ENCODE measurements around the gene CHST11. TPM values are rescaled to one million over a fixed set of nuclear protein-coding genes. Genes with fewer than 3 reads are reported as not detected.

The CHST11 gene
- total and polyA plus RNA-seq, 2 of the 4 experiments (the other 2 are of a cell fraction), result 1.4 to 2.7 TPM

DNA sequence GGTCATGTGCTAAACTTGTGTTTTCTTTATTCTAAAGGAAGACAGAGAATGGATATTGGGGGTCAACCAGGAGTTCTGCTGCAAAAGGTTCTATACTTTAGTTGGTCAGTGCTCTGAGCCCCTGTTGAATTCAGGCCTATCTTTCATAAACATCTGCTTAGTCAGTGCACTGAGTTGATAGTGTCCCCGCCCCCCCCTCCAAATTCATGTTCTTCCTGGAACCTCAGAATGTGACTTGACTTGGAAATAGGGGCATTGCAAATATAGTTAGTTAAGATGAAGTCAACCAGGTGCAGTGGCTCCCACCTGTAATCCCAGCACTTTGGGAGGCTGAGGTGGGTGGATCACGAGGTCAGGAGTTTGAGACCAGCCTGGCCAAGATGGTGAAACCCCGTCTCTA, 23.3 kb downstream of the CHST11 start:
- Histone ChIP-seq H3K4ac (ENCODE audit: low read depth, low read length) (no peak overlapping the region), H3K14ac (replicated peaks; ENCODE audit: low read depth, low read length) (no peak overlapping the region), H4K20me1 (ENCODE audit: insufficient read depth, low read length) (no peaks in the 10 kb centered on the region), H4K91ac (ENCODE audit: insufficient read depth, low read depth, low read length) (no peak overlapping the region), H3K9ac (ENCODE audit: low read depth, low read length) (no peak overlapping the region), H3K4me2 (ENCODE audit: low read depth, low read length) (no peak overlapping the region), H3K56ac (ENCODE audit: extremely low read depth, insufficient read depth, low read length) (no peak overlapping the region), H3K4me1 (ENCODE audit: control insufficient read depth, insufficient read depth, low read length) (0 out of 2 replicates have a peak, but pooled peaks cover 2% of the 10 kb centered on the region), H3K9me3 (ENCODE audit: control insufficient read depth, insufficient read depth, low read length) (peaks cover 8% of the 10 kb centered on the region), H2AFZ (replicated peaks; ENCODE audit: low read length, poor library complexity) (no peak overlapping the region), H3K9me1 (ENCODE audit: insufficient read depth, low read length) (peaks cover 5% of the 10 kb centered on the region; the same call in 1 of the 2 replicates), H3K27ac (ENCODE audit: insufficient read depth, low read length) (no peak overlapping the region), H2BK5ac (ENCODE audit: low read depth, low read length, poor library complexity, severe bottlenecking) (no peak overlapping the region), H2BK120ac (ENCODE audit: low read depth, low read length) (no peak overlapping the region), H2AK5ac (ENCODE audit: low read depth, low read length) (no peak overlapping the region), H4K5ac (ENCODE audit: low read depth, low read length) (no peak overlapping the region), H3K36me3 (ENCODE audit: control insufficient read depth, insufficient read depth, low read length) (no peaks in the 10 kb centered on the region), H3K79me1 (ENCODE audit: low read depth in 1 of 2, low read length in 2 of 2) (no peaks in the 10 kb centered on the region), H2BK15ac (ENCODE audit: low read depth, low read length) (no peak overlapping the region), H4K8ac (ENCODE audit: low read depth in 2 of 2, low read length in 2 of 2) (no peak overlapping the region), H3K27me3 (ENCODE audit: control insufficient read depth, insufficient read depth, low read length) (no peaks in the 10 kb centered on the region), H3K18ac (ENCODE audit: low read depth, low read length) (no peak overlapping the region), H2AK9ac (replicated peaks; ENCODE audit: low read depth, low read length, poor library complexity) (no peak overlapping the region), H2BK20ac (ENCODE audit: low read depth, low read length) (no peak overlapping the region), H3K23ac (ENCODE audit: low read depth, low read length) (no peak overlapping the region), H3K4me3 (ENCODE audit: insufficient read depth, low read depth, low read length) (no peak overlapping the region)
- in situ Hi-C loops (cut with MboI; ENCODE audit: low sequenced_read_pairs) (no loop called here), intact Hi-C loops (cut with micrococcal nuclease) (no loop called here), dilution Hi-C loops (cut with HindIII; ENCODE audit: low sequenced_read_pairs, unreplicated experiment) (no loop called here)
- ChIA-PET POLR2A (ENCODE audit: unreplicated experiment) (no interaction called here), CTCF (no interaction called here)
- BruUV-seq (replicated peaks), result no TSS peak
- TF ChIP-seq NFE2L2 (IDR thresholded peaks at IDR 0.05; ENCODE audit: low read depth, low read length) (no peak), MAZ (IDR thresholded peaks at IDR 0.05; ENCODE audit: borderline replicate concordance, low read depth, low read length) (no peak), CEBPB (IDR thresholded peaks at IDR 0.05; ENCODE audit: low read depth, low read length) (no peak), BHLHE40 (IDR thresholded peaks at IDR 0.05; ENCODE audit: low read depth, low read length) (no peak), MXI1 (IDR thresholded peaks at IDR 0.05; ENCODE audit: borderline replicate concordance, low read depth, low read length) (no peak), RCOR1 (IDR thresholded peaks at IDR 0.05; ENCODE audit: insufficient replicate concordance, low read length) (no peak), MAFK (IDR thresholded peaks at IDR 0.05; ENCODE audit: low read depth, low read length) (no peak), SMC3 (IDR thresholded peaks at IDR 0.05; ENCODE audit: low read depth, low read length) (no peak)
- TF ChIP-seq, protein P1, sequence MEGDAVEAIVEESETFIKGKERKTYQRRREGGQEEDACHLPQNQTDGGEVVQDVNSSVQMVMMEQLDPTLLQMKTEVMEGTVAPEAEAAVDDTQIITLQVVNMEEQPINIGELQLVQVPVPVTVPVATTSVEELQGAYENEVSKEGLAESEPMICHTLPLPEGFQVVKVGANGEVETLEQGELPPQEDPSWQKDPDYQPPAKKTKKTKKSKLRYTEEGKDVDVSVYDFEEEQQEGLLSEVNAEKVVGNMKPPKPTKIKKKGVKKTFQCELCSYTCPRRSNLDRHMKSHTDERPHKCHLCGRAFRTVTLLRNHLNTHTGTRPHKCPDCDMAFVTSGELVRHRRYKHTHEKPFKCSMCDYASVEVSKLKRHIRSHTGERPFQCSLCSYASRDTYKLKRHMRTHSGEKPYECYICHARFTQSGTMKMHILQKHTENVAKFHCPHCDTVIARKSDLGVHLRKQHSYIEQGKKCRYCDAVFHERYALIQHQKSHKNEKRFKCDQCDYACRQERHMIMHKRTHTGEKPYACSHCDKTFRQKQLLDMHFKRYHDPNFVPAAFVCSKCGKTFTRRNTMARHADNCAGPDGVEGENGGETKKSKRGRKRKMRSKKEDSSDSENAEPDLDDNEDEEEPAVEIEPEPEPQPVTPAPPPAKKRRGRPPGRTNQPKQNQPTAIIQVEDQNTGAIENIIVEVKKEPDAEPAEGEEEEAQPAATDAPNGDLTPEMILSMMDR (conservative IDR thresholded peaks at IDR 0.05; ENCODE audit: low read depth, low read length), result no peak
- TF ChIP-seq, protein P2, sequence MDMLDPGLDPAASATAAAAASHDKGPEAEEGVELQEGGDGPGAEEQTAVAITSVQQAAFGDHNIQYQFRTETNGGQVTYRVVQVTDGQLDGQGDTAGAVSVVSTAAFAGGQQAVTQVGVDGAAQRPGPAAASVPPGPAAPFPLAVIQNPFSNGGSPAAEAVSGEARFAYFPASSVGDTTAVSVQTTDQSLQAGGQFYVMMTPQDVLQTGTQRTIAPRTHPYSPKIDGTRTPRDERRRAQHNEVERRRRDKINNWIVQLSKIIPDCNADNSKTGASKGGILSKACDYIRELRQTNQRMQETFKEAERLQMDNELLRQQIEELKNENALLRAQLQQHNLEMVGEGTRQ (IDR thresholded peaks at IDR 0.05; ENCODE audit: low read depth, low read length), result no peak
- TF ChIP-seq, protein P3, sequence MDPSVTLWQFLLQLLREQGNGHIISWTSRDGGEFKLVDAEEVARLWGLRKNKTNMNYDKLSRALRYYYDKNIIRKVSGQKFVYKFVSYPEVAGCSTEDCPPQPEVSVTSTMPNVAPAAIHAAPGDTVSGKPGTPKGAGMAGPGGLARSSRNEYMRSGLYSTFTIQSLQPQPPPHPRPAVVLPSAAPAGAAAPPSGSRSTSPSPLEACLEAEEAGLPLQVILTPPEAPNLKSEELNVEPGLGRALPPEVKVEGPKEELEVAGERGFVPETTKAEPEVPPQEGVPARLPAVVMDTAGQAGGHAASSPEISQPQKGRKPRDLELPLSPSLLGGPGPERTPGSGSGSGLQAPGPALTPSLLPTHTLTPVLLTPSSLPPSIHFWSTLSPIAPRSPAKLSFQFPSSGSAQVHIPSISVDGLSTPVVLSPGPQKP (IDR thresholded peaks at IDR 0.05; ENCODE audit: borderline replicate concordance, low read depth, low read length), result no peak
- WGBS, 2 experiments (ENCODE audit: extremely low coverage in 2 of 2, insufficient read length in 1 of 2), result no CpG with 5 or more reads among the region's 3 CpGs
- ATAC-seq (ENCODE audit: low read depth) (no peak), DNase-seq (no peak)
